Measurements from ENCODE around the gene ANKRD6.

Gene ANKRD6

DNA sequence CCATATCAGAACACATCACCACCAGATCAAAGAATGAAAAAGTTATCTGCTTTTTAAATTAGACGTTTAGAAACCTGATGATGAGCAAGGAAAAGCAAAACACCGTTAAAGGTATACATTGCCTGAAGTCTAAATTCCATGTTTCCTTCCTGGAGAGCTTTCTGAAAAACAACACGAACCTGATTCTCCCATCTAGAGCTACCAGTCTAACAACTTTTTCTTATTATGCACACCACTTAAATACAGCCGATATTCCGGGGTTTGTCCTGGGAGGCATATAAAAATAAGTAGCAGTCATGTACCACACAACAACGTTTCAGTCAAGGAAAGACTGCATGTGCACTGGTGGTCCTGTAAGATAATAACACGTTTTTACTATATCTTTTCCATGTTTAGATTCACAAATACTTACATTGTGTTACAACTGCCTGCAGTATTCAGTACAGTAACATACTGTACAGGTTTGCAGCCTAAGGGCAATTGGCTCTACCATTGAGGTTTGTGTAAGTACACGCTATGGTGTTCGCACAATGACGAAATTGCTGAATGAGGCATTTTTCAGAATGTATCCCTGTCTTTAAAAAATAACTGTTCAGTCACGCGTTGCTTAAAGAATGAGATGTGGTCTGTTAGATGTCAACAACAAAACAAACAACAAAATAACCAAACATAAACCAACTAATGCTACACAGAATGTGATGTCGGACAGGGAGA, 224.7 kb downstream of the ANKRD6 start:
- WGBS, 2 donors (ENCODE audit: extremely low coverage in 2 of 2, insufficient read length in 2 of 2, insufficient replicate concordance in 1 of 2): no CpG with 5 or more reads among the region's 13 CpGs
- no peak overlapping the region for H3K27ac ChIP-seq (replicated peaks; ENCODE audit: low read length)
- H3K36me3 ChIP-seq (replicated peaks in 1 of 2; ENCODE audit: control insufficient read depth in 2 of 2, insufficient read depth in 2 of 2, low read length in 2 of 2): peaks cover 29 to 96% of the 10 kb centered on the region in 2 donors

DNA sequence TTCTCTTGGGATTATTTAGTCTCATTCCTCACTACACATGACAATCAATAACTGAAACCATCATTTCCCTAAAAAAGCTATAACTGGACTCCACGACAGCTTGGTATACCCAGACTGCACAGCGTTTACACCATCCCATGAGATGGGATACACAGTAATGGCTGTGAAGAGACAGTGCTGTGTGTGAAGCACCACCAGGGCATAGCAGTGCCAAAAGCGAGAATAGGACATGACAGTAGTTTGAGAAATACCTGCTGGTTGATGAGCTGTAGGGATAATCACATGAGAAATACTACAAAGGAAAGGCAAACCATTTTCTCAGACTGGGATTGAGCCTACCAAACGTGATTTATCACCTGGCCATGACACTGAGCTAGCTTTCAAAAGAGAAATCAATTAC, 228.0 kb downstream of the ANKRD6 start:
- Histone ChIP-seq H3K36me3 (replicated peaks in 1 of 2; ENCODE audit: control insufficient read depth in 2 of 2, insufficient read depth in 2 of 2, low read length in 2 of 2) (peaks cover 26 to 92% of the 10 kb centered on the region in 2 donors), H4K91ac (ENCODE audit: low read depth, low read length, poor library complexity) (no peak overlapping the region), H4K8ac (ENCODE audit: low read depth, low read length) (no peak overlapping the region), H2BK5ac (ENCODE audit: low read length) (no peak overlapping the region), H3K4me1 (ENCODE audit: control insufficient read depth in 2 of 2, insufficient read depth in 1 of 2, low read depth in 1 of 2, low read length in 2 of 2) (no peaks in the 10 kb centered on the region), H2BK120ac (ENCODE audit: low read depth, low read length) (no peak overlapping the region), H3K79me1 (ENCODE audit: low read depth, low read length) (no peaks in the 10 kb centered on the region), H3K14ac (ENCODE audit: low read length) (no peak overlapping the region), H3K23ac (ENCODE audit: low read depth, low read length, poor library complexity) (no peak overlapping the region), H3K27me3 (ENCODE audit: control insufficient read depth in 3 of 3, insufficient read depth in 3 of 3, low read depth in 1 of 3, low read length in 3 of 3) (no peaks in the 10 kb centered on the region), H3K4me3 (ENCODE audit: low read length in 2 of 2) (no peak overlapping the region), H3K27ac (replicated peaks; ENCODE audit: low read length) (no peak overlapping the region), H3K4ac (ENCODE audit: low read length) (no peak overlapping the region), H2BK12ac (ENCODE audit: low read length) (no peak overlapping the region), H3K9ac (ENCODE audit: low read depth, low read length, poor library complexity) (no peak overlapping the region), H2AFZ (ENCODE audit: low read length) (no peak overlapping the region), H3K18ac (ENCODE audit: low read length) (no peak overlapping the region), H3K4me2 (ENCODE audit: insufficient read depth, low read length, poor library complexity, severe bottlenecking) (no peak overlapping the region), H2BK15ac (ENCODE audit: low read length) (no peak overlapping the region), H2AK5ac (ENCODE audit: low read depth, low read length) (no peak overlapping the region), H3K9me3 (replicated peaks in 1 of 2; ENCODE audit: control insufficient read depth in 2 of 2, insufficient read depth in 1 of 2, low read depth in 1 of 2, low read length in 2 of 2) (no peaks in the 10 kb centered on the region)
- DNase-seq (ENCODE audit: low spot score): no peak
- no CpG with 5 or more reads among the region's 4 CpGs for WGBS, 2 donors (ENCODE audit: extremely low coverage in 2 of 2, insufficient read length in 2 of 2, insufficient replicate concordance in 1 of 2)

More for the DNA sequence above, 224.7 kb downstream of the ANKRD6 start:
- Histone ChIP-seq H2BK5ac (ENCODE audit: low read length) (no peak overlapping the region), H3K18ac (ENCODE audit: low read length) (no peak overlapping the region), H3K9me3 (replicated peaks in 1 of 2; ENCODE audit: control insufficient read depth in 2 of 2, insufficient read depth in 1 of 2, low read depth in 1 of 2, low read length in 2 of 2) (no peaks in the 10 kb centered on the region), H2BK15ac (ENCODE audit: low read length) (no peak overlapping the region), H2BK120ac (ENCODE audit: low read depth, low read length) (no peak overlapping the region), H3K4me3 (ENCODE audit: low read length in 2 of 2) (no peak overlapping the region), H3K4me2 (ENCODE audit: insufficient read depth, low read length, poor library complexity, severe bottlenecking) (no peak overlapping the region), H3K4ac (ENCODE audit: low read length) (no peak overlapping the region), H4K91ac (ENCODE audit: low read depth, low read length, poor library complexity) (no peak overlapping the region), H3K27me3 (ENCODE audit: control insufficient read depth in 3 of 3, insufficient read depth in 3 of 3, low read depth in 1 of 3, low read length in 3 of 3) (no peaks in the 10 kb centered on the region), H3K14ac (ENCODE audit: low read length) (no peak overlapping the region), H4K8ac (ENCODE audit: low read depth, low read length) (no peak overlapping the region), H3K4me1 (ENCODE audit: control insufficient read depth in 2 of 2, insufficient read depth in 1 of 2, low read depth in 1 of 2, low read length in 2 of 2) (no peaks in the 10 kb centered on the region), H2AFZ (ENCODE audit: low read length) (no peak overlapping the region), H2AK5ac (ENCODE audit: low read depth, low read length) (no peak overlapping the region), H2BK12ac (ENCODE audit: low read length) (no peak overlapping the region), H3K9ac (ENCODE audit: low read depth, low read length, poor library complexity) (no peak overlapping the region), H3K79me1 (ENCODE audit: low read depth, low read length) (no peaks in the 10 kb centered on the region), H3K23ac (ENCODE audit: low read depth, low read length, poor library complexity) (no peak overlapping the region)
- DNase-seq (ENCODE audit: low spot score): no peak

DNA sequence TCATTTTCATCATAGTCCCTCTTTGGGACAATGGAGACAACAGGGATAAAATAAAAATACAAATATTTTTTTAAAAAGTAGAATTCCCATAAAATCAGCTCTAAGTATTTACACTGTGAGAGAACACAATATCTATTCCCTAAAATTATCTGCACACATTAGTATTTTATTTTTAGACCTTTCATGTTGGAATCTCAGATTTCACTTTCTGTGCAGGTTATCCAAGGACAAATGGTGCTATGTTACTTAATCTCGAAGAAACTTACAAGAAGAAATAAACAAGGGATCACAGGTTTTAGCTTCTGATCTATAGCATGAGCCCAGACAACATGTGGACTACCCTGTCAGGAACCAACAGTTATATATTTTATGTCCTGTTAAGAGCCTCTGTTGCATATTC, 228.6 kb downstream of the ANKRD6 start:
- Histone ChIP-seq H3K9ac (ENCODE audit: low read depth, low read length, poor library complexity) (no peak overlapping the region), H3K4me2 (ENCODE audit: insufficient read depth, low read length, poor library complexity, severe bottlenecking) (no peak overlapping the region), H3K27ac (replicated peaks; ENCODE audit: low read length) (no peak overlapping the region), H3K4me3 (ENCODE audit: low read length in 2 of 2) (no peak overlapping the region), H3K79me1 (ENCODE audit: low read depth, low read length) (no peaks in the 10 kb centered on the region), H3K36me3 (replicated peaks in 1 of 2; ENCODE audit: control insufficient read depth in 2 of 2, insufficient read depth in 2 of 2, low read length in 2 of 2) (peaks cover 25 to 92% of the 10 kb centered on the region in 2 donors), H3K23ac (ENCODE audit: low read depth, low read length, poor library complexity) (no peak overlapping the region), H2BK15ac (ENCODE audit: low read length) (no peak overlapping the region), H3K18ac (ENCODE audit: low read length) (no peak overlapping the region), H2BK12ac (ENCODE audit: low read length) (no peak overlapping the region), H3K14ac (ENCODE audit: low read length) (no peak overlapping the region), H4K8ac (ENCODE audit: low read depth, low read length) (no peak overlapping the region), H2BK120ac (ENCODE audit: low read depth, low read length) (no peak overlapping the region), H3K4me1 (ENCODE audit: control insufficient read depth in 2 of 2, insufficient read depth in 1 of 2, low read depth in 1 of 2, low read length in 2 of 2) (no peaks in the 10 kb centered on the region), H4K91ac (ENCODE audit: low read depth, low read length, poor library complexity) (no peak overlapping the region), H3K9me3 (replicated peaks in 1 of 2; ENCODE audit: control insufficient read depth in 2 of 2, insufficient read depth in 1 of 2, low read depth in 1 of 2, low read length in 2 of 2) (no peaks in the 10 kb centered on the region), H3K27me3 (ENCODE audit: control insufficient read depth in 3 of 3, insufficient read depth in 3 of 3, low read depth in 1 of 3, low read length in 3 of 3) (no peaks in the 10 kb centered on the region), H2AFZ (ENCODE audit: low read length) (no peak overlapping the region), H2AK5ac (ENCODE audit: low read depth, low read length) (no peak overlapping the region), H2BK5ac (ENCODE audit: low read length) (no peak overlapping the region), H3K4ac (ENCODE audit: low read length) (no peak overlapping the region)
- WGBS, 2 donors (ENCODE audit: extremely low coverage in 2 of 2, insufficient read length in 2 of 2, insufficient replicate concordance in 1 of 2): no CpG with 5 or more reads among the region's 1 CpG
- DNase-seq (ENCODE audit: low spot score): no peak

DNA sequence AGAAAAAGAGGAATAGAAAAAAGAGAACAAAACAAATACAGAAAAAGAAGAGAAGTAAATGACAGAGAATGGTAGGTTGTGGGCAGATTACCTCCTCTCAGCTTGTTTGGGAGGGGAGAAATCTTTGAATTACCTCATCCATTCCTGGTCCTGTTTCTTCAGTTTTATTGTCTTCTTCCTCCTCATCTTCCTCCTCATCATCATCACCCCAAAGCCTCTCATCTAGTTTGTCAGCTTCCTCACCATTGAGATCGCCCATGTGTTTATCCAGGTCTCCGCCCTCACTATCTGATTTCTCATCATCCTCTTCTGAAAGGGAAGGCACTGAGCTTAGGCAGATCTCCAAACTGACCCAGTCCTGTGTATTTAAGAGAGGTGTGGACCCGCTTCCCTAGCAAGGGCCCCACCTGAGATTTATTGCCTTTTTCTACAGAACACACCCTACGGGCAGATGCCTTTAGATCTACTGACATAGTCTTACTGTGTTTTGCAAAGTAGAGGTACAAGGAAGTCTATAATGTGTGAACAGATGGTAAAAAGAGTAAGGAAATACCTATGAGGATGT, 229.8 kb downstream of the ANKRD6 start:
- Histone ChIP-seq H3K4me2 (ENCODE audit: insufficient read depth, low read length, poor library complexity, severe bottlenecking) (no peak overlapping the region), H3K4ac (ENCODE audit: low read length) (no peak overlapping the region), H3K27me3 (ENCODE audit: control insufficient read depth in 3 of 3, insufficient read depth in 3 of 3, low read depth in 1 of 3, low read length in 3 of 3) (no peaks in the 10 kb centered on the region), H2BK120ac (ENCODE audit: low read depth, low read length) (no peak overlapping the region), H3K27ac (replicated peaks; ENCODE audit: low read length) (no peak overlapping the region), H3K4me3 (ENCODE audit: low read length in 2 of 2) (no peak overlapping the region), H2BK5ac (ENCODE audit: low read length) (no peak overlapping the region), H2BK12ac (ENCODE audit: low read length) (no peak overlapping the region), H2BK15ac (ENCODE audit: low read length) (no peak overlapping the region), H3K4me1 (ENCODE audit: control insufficient read depth in 2 of 2, insufficient read depth in 1 of 2, low read depth in 1 of 2, low read length in 2 of 2) (no peaks in the 10 kb centered on the region), H2AFZ (ENCODE audit: low read length) (no peak overlapping the region), H4K8ac (ENCODE audit: low read depth, low read length) (no peak overlapping the region), H3K9me3 (replicated peaks in 1 of 2; ENCODE audit: control insufficient read depth in 2 of 2, insufficient read depth in 1 of 2, low read depth in 1 of 2, low read length in 2 of 2) (no peaks in the 10 kb centered on the region), H3K18ac (ENCODE audit: low read length) (no peak overlapping the region), H3K36me3 (replicated peaks in 1 of 2; ENCODE audit: control insufficient read depth in 2 of 2, insufficient read depth in 2 of 2, low read length in 2 of 2) (peaks cover 21 to 91% of the 10 kb centered on the region in 2 donors), H3K23ac (ENCODE audit: low read depth, low read length, poor library complexity) (no peak overlapping the region), H2AK5ac (ENCODE audit: low read depth, low read length) (no peak overlapping the region), H4K91ac (ENCODE audit: low read depth, low read length, poor library complexity) (no peak overlapping the region), H3K14ac (ENCODE audit: low read length) (no peak overlapping the region), H3K79me1 (ENCODE audit: low read depth, low read length) (no peaks in the 10 kb centered on the region), H3K9ac (ENCODE audit: low read depth, low read length, poor library complexity) (no peak overlapping the region)
- DNase-seq (ENCODE audit: low spot score): no peak
- no CpG with 5 or more reads among the region's 4 CpGs for WGBS, 2 donors (ENCODE audit: extremely low coverage in 2 of 2, insufficient read length in 2 of 2, insufficient replicate concordance in 1 of 2)
